HUES64 (cell line): ENCODE measurements around the gene UBE3A.

Experiments
- H3K27ac ChIP-seq: 2 replicates; pipeline ENCODE4 v1.7.0; 2013; ENCODE audit warnings: low read depth, low read length, inconsistent platforms
- H3K27me3 ChIP-seq: 2 replicates; pipeline ENCODE4 v1.6.1; 2013; ENCODE audit warnings: mild to moderate bottlenecking, low read length; ENCODE audit not compliant: insufficient read depth
- H3K36me3 ChIP-seq: 2 replicates; pipeline ENCODE4 v1.6.1; 2013; ENCODE audit warnings: mild to moderate bottlenecking, low read length; ENCODE audit not compliant: insufficient read depth
- H3K4me1 ChIP-seq: 2 replicates; pipeline ENCODE4 v1.6.1; 2013; ENCODE audit warnings: mild to moderate bottlenecking, low read length, moderate library complexity; ENCODE audit not compliant: insufficient read depth
- H3K4me3 ChIP-seq: 2 replicates; pipeline ENCODE4 v1.5.1; 2013; ENCODE audit warnings: mild to moderate bottlenecking, low read length, moderate library complexity
- H3K9ac ChIP-seq: 2 replicates; pipeline ENCODE4 v1.6.1; 2013; ENCODE audit warnings: mild to moderate bottlenecking, low read depth, low read length
- H3K9me3 ChIP-seq: 2 replicates; pipeline ENCODE4 v1.6.1; 2013; ENCODE audit warnings: low read depth, low read length; ENCODE audit not compliant: insufficient read depth
- WGBS: fragments of 150-250, 120-280 bp; methylation state at CpG from one replicate; pipeline ENCODE4 v1.1.7; 2013; ENCODE audit warnings: missing lambda C conversion rate; 5-methylcytosine and 5-hydroxymethylcytosine counted together

UBE3A gene

DNA sequence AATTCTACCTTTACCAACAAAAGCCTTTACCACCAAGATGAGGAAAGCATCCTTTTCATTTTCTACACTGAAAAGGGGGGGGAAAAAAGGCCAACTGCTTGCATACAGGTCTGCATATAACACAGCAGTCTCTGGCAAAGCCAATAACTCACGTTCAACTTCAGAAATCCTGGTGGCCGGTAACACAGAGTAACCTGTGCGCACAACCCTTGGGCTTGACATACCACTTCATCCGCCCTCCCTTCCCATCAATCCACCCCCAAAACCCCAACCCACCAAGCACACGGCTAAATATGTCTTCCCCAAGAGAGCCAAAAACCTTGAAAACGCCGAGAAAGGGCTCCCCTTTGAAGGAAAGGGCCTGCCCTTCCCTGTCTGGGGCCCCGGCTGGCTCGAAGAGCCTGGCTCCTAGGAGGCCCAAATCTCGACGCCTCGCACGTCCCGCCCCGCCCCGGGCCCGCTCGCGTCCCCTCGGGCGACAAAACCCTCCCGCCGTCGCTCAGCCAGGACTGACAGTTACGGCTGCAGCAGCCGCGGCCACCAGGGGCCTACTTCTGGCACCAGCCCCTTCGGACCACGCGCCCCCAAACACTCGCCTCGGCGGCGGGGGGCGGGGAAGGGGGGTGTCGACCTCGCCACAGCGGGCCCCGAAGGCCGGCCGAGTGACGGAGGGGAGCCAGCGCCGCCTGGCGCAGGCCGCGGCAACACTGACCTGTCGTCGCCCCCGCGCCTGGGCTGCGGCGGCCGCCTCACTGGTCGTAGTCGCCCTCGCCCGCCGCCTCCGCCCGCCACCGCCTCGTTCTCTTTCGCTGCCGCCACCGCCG lies 835 bp downstream of the UBE3A start:
- WGBS: under 1% methylated on average over 67 of the region's 67 CpGs
- Histone ChIP-seq H3K36me3 (no peaks in the 10 kb centered on the region), H3K27me3 (no peaks in the 10 kb centered on the region), H3K4me3 (peak overlapping the region; percentile 87), H3K27ac (peak overlapping the region; percentile 99), H3K9me3 (no peaks in the 10 kb centered on the region), H3K4me1 (peaks cover 26% of the 10 kb centered on the region), H3K9ac (peak overlapping the region; percentile 97)

DNA sequence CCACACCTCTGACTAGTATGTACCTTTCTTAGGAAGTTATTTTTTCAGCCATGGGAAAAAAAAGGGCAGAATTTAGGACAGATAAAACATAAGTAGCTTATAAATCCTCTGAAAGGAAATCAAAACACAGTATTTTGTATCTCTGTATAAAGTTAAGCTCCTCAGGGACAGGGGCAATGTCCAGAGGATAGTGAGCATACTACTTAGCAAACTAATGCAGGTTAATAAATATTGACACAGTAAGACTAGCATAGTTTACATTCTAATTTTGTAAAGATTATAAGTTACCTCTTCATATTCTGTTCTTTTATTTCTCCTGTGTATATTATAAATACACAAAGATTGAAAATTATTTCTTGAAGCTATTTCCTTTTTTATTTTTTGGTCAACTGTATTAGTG lies 2.1 kb downstream of the UBE3A start:
- no peak overlapping the region for H3K27ac ChIP-seq
- H3K4me3 ChIP-seq: peak overlapping the region; percentile 87
- H3K9ac ChIP-seq: peak overlapping the region; percentile 97; the same call in 1 of the 2 replicates
- peaks cover 29% of the 10 kb centered on the region for H3K4me1 ChIP-seq
- no peaks in the 10 kb centered on the region for H3K27me3 ChIP-seq
- H3K9me3 ChIP-seq: no peaks in the 10 kb centered on the region
- no peaks in the 10 kb centered on the region for H3K36me3 ChIP-seq

GRCh38 chr15:25435474-25436243 lies 3.2 kb downstream of the UBE3A start:
- Histone ChIP-seq H3K9ac (no peak overlapping the region), H3K9me3 (no peaks in the 10 kb centered on the region), H3K27ac (no peak overlapping the region), H3K4me3 (0 out of 2 replicates have a peak overlapping the region, but pooled peaks have one; percentile 3), H3K4me1 (peaks cover 29% of the 10 kb centered on the region), H3K27me3 (no peaks in the 10 kb centered on the region), H3K36me3 (no peaks in the 10 kb centered on the region)
- 91% methylated on average over 5 of the region's 5 CpGs for WGBS

- Histone ChIP-seq H3K4me1 (peaks cover 32% of the 10 kb centered on the region), H3K27me3 (no peaks in the 10 kb centered on the region), H3K9ac (no peak overlapping the region), H3K4me3 (no peak overlapping the region), H3K9me3 (no peaks in the 10 kb centered on the region), H3K27ac (no peak overlapping the region), H3K36me3 (no peaks in the 10 kb centered on the region)
- WGBS: 84% methylated on average over 20 of the region's 20 CpGs
Observed at GRCh38 chr15:25433118-25433865, 5.5 kb downstream of the UBE3A start.

DNA sequence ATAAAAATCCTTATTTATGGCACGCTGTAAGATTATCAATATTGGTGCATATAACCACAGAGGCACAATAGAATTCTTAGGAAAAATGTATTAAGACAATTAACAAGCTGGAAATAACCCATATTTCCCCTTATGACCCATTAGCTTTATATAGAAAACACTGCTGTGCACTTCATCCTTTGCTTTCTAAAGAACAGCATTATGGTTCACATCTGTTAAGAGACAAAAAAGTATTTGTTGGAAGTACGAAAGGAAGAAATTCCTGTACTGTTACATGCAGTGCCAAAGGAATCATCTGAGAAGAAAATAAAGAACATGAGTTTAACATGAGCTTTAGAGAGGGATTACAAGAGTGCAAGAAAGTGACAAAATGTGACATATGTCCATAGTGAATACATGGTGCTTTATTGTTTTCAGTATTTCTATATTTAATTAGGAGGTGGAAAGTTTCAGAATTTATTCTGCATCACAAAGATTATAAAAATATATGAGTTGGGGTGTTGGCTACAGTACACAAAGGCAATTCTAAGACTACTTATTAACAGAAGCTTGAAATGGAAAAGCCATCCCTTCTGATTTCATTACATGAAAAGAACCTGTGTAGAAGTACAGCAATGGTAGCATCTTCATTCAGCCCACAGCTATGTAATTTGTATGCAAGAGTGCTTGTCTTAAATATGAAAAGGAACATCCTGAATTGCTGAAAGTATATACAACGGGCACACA lies 6.8 kb downstream of the UBE3A start:
- Histone ChIP-seq H3K27me3 (no peaks in the 10 kb centered on the region), H3K9ac (no peak overlapping the region), H3K36me3 (no peaks in the 10 kb centered on the region), H3K4me3 (no peak overlapping the region), H3K27ac (no peak overlapping the region), H3K9me3 (no peaks in the 10 kb centered on the region), H3K4me1 (peaks cover 30% of the 10 kb centered on the region)
- 96% methylated on average over 2 of the region's 3 CpGs for WGBS

- H3K36me3 ChIP-seq: no peaks in the 10 kb centered on the region
- no CpG with 5 or more reads among the region's 2 CpGs for WGBS
- no peak overlapping the region for H3K9ac ChIP-seq
- H3K9me3 ChIP-seq: no peaks in the 10 kb centered on the region
- H3K4me1 ChIP-seq: peaks cover 15% of the 10 kb centered on the region; the same call in 1 of the 2 replicates
- H3K27ac ChIP-seq: no peak overlapping the region
- no peak overlapping the region for H3K4me3 ChIP-seq
- H3K27me3 ChIP-seq: no peaks in the 10 kb centered on the region
Observed at GRCh38 chr15:25427861-25428260, 11.0 kb downstream of the UBE3A start.

- 89% methylated on average over 2 of the region's 3 CpGs for WGBS
- Histone ChIP-seq H3K4me3 (no peak overlapping the region), H3K9ac (no peak overlapping the region), H3K27me3 (no peaks in the 10 kb centered on the region), H3K9me3 (no peaks in the 10 kb centered on the region), H3K4me1 (peaks cover 15% of the 10 kb centered on the region; the same call in 1 of the 2 replicates), H3K36me3 (no peaks in the 10 kb centered on the region), H3K27ac (no peak overlapping the region)
Observed at GRCh38 chr15:25426896-25427610, 11.8 kb downstream of the UBE3A start.

DNA sequence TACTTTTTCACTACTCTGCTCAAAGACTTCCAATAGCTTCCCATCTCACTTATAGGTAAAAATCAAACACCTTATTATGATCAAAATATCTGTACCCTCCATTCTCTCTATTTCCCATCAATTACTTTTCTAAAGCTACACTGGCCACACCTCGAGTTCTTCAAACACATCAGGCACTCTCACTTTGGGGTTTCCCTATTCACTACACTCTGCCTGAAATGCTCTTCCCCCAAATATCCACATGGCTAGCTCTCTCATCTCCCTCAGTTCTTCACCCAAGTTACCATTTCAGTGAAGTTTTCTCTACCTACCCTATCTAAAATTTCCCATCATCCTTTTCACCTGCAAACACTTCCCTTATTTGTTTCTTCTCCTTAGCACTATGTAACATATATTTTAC lies 14.8 kb downstream of the UBE3A start:
- WGBS: 92% methylated on average over 1 of the region's 1 CpG
- Histone ChIP-seq H3K9me3 (no peaks in the 10 kb centered on the region), H3K36me3 (no peaks in the 10 kb centered on the region)

DNA sequence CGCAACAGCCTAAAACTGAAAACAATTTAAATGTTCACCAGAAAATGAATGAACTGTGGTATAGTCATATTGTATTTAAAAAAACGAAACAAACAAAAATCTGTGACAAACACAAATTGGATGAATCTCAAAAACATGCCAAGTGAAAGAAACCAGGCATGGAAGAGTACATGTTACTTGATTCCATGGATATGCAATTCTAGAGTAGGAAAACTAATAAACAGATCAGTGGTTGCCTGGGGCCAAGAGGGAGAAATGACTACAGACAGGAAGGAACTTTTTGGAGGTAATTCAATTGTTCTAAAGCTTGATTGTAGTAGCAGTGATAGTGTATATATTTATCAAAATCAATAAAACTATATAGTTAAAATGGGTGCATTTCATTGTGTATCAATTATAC lies 16.8 kb downstream of the UBE3A start:
- Histone ChIP-seq H3K9ac (no peak overlapping the region), H3K27me3 (no peaks in the 10 kb centered on the region), H3K27ac (no peak overlapping the region), H3K4me1 (peaks cover 17% of the 10 kb centered on the region), H3K36me3 (no peaks in the 10 kb centered on the region), H3K9me3 (no peaks in the 10 kb centered on the region), H3K4me3 (no peak overlapping the region)
- WGBS: 100% methylated on average over 2 of the region's 2 CpGs

More for the DNA sequence above, 14.8 kb downstream of the UBE3A start:
- Histone ChIP-seq H3K4me3 (no peak overlapping the region), H3K27ac (no peak overlapping the region), H3K9ac (no peak overlapping the region), H3K27me3 (no peaks in the 10 kb centered on the region), H3K4me1 (peaks cover 12% of the 10 kb centered on the region; the same call in 1 of the 2 replicates)

DNA sequence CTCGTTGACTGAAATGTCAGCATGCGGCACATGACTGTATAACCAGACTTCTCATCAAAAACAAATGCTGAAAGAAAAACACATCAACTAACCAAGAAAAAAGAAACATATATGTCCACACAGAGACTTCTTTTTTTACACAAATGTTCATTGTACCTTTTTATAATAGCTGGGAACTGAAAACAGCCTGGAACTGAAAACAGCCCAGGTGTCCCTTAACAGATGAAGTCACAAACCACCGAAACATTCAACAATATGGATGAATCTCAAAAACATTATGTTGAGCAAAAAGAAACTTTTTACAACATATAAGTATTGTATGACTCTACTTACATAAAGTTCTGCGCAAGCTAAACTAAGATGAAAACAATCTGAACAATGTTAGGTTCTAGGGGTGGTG lies 20.6 kb downstream of the UBE3A start:
- no peaks in the 10 kb centered on the region for H3K9me3 ChIP-seq
- H3K36me3 ChIP-seq: no peaks in the 10 kb centered on the region
- H3K9ac ChIP-seq: no peak overlapping the region
- WGBS: 74% methylated on average over 4 of the region's 4 CpGs
- no peaks in the 10 kb centered on the region for H3K27me3 ChIP-seq
- peaks cover 27% of the 10 kb centered on the region for H3K4me1 ChIP-seq
- no peak overlapping the region for H3K27ac ChIP-seq
- H3K4me3 ChIP-seq: no peak overlapping the region
